ENCODE results near the gene SPSB3. TPM values are rescaled to one million over a fixed set of nuclear protein-coding genes. Genes with fewer than 3 reads are reported as not detected.

Gene SPSB3
- 10 to 100 TPM; 67.8 to 74.1 TPM for total RNA-seq

DNA sequence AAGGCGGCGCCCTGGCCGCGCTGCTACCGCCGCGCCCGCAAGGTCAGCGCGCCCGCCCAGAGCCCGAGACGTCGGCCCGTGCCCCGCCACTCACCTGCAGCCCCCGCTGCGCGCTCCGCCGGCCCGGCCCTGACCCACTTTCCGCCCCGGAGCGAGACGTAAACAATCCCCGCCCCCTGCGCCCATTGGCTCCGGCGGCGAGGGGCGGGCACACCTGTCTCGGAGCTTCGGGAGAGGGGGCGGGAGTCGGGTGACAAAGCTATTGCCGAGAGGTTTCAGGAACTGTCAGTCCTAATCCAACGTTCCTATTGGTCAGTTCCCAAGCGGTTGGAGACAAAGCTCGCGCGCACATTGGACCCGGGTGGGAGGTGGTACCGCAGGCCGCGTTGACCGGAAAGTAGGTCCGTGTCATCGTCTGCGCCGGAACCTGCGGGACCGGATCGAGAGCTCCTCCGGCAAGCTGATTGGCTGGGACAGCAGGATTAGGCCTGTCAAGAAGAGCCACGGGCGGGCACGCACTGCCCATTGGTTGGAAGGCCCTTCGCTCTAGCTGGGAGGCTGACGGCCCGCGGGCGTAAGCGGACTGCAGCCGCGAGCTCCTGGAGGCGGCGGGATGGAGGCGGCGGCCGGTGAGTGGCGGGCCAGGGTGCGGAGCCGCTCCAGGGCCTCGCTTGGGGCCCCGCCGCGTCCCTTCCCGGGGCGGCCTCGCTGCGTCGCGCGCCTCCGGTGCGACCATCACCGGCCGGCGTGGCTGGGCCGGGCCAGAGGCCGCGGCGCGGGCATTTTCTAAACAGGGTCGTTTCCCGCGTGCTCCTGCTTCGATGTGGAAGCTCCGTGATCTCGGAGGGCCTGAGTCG lies at the start of gene SPSB3, which contains the start of gene NUBP2:
TSS of gene SPSB3 (minus strand) at position 164 of the 857 bp plus-strand sequence. CDS start 1,088 bp downstream, outside the sequence.
TSS of gene NUBP2 (plus strand) at position 553 of the 857 bp plus-strand sequence. CDS start at position 614, 61 bp downstream.
- DNase-seq (peak; percentile 94), ATAC-seq (ENCODE audit: low read depth) (peak; percentile 91)
- Mint-ChIP-seq H3K27ac (peak within 1 kb of the TSS; percentile 85), H3K4me3 (peak within 1 kb of the TSS; percentile 91), H3K36me3 (peaks cover 3% of the 10 kb centered on the region), H3K4me1 (peaks cover 17% of the 10 kb centered on the region), H3K27me3 (no peaks in the 10 kb centered on the region), H3K9me3 (no peaks in the 10 kb centered on the region)
- POLR2A ChIA-PET, result interaction anchor here (0.6 to 3.7 kb wide), 18 partner anchors 9 to 1107 kb away, joined by 3 to 88 read pairs (median 6); partner anchors contain the start of genes EME2, FAHD1, HAGH and IFT140

DNA sequence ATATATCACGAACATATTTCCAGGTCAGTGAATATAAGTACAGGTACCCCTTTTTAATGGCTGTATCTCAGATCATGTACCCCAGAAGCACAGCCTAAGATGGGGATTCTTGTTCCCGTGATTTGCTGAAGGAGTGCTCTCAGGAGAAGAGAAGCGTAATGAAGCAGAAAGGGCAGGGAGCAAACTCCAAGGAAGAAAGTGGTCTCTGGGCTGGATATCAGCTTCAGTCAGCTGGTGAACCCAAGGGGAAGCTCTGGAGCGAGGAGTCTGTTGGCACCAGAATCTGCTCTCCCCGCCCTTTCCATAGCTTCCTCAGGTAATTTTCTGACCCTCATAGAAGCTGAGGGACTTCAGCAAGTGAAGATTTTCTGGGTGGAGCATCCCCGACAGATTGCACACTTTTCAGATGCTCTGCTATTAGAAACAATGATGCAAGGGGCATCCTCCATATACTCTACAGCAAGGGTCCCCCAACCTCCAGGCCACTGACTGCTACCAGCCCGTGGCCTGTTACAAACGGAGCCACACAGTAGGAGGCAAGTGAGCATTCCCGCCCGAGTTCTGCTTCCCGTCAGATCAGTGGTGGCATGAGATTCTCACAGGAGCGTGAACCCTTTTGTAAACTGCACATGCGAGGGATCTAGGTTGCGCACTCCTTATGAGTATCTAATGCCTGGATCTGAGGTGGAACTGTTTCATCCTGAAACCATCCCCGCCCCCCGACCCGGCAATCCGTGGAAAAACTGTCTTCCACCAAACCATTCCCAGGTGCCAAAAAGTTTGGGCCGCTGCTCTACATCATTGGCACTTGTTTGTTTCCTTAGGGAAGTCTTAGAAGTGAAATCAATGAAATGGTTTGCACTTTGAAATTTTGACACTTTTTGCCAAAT lies 49.1 kb upstream of the SPSB3 start:
- DNase-seq, result no peak
- Mint-ChIP-seq H3K9me3 (no peaks in the 10 kb centered on the region), H3K4me1 (peaks cover 12% of the 10 kb centered on the region), H3K4me3 (no peak overlapping the region), H3K27ac (no peak overlapping the region), H3K27me3 (no peaks in the 10 kb centered on the region), H3K36me3 (peaks cover 3% of the 10 kb centered on the region)
- no peak for ATAC-seq (ENCODE audit: low read depth)
- POLR2A ChIA-PET, result no interaction called here

DNA sequence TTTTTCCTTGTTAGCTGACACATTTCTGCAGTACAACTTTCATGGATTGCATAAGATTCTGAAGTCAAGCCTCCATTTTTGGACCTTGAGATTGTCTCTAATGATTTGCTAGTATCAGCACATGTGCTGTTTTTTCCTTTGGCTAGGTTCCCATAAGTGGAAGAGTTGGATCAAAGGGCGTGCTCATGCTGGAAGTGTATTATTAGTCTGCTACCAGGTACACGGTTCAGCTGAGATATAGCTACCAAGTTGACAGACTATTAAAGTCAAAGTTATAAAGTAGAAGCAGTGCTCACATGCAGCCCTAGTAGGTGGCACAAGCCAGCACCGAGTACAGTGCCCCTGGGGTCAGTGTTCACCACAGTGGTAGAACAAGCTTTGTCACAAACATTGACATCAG lies 47.8 kb upstream of the SPSB3 start:
- no peak for DNase-seq
- Mint-ChIP-seq H3K4me1 (peaks cover 15% of the 10 kb centered on the region), H3K36me3 (peaks cover 3% of the 10 kb centered on the region), H3K9me3 (no peaks in the 10 kb centered on the region), H3K4me3 (no peak overlapping the region), H3K27ac (no peak overlapping the region), H3K27me3 (no peaks in the 10 kb centered on the region)
- ATAC-seq (ENCODE audit: low read depth), result no peak
- POLR2A ChIA-PET, result no interaction called here

DNA sequence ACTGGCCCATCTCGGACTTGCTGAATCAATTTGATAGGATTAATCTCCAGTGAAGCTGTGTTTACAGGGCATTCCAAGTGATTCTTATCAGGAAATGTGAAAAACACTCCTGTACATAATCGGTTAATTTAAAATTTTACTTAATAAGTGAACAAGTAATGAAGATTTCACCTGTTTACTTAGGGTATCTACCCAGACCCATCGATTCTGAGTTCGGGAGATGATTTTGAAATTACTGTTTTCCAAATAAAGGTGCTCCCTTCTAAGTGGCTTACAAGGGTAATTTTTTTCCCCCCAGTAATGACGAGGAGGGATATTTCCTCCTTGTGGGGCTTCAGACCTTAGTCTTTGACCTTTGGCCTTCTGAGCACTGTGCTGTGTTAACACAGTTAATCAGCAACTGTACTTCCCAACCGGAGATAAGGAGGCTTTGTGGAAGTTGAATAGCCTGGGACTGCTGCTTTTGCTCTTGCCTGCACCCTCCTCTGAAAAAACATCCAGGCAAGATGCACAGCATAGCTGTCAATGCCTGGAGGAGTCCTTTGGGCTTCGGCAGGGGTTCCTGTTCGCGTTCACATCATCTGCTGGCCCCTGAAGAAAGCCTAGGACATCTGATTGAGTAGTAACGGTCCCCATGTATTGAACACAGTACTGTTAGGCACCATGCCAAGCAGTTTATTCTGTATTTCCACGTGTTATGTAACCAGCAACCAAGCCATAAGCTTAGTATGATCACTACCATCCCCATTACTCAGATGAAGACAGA lies 46.5 kb upstream of the SPSB3 start:
- DNase-seq (no peak), ATAC-seq (ENCODE audit: low read depth) (no peak)
- Mint-ChIP-seq H3K4me3 (no peak overlapping the region), H3K9me3 (no peaks in the 10 kb centered on the region), H3K36me3 (peaks cover 3% of the 10 kb centered on the region), H3K4me1 (peaks cover 18% of the 10 kb centered on the region), H3K27ac (no peak overlapping the region), H3K27me3 (no peaks in the 10 kb centered on the region)
- POLR2A ChIA-PET, result no interaction called here

DNA sequence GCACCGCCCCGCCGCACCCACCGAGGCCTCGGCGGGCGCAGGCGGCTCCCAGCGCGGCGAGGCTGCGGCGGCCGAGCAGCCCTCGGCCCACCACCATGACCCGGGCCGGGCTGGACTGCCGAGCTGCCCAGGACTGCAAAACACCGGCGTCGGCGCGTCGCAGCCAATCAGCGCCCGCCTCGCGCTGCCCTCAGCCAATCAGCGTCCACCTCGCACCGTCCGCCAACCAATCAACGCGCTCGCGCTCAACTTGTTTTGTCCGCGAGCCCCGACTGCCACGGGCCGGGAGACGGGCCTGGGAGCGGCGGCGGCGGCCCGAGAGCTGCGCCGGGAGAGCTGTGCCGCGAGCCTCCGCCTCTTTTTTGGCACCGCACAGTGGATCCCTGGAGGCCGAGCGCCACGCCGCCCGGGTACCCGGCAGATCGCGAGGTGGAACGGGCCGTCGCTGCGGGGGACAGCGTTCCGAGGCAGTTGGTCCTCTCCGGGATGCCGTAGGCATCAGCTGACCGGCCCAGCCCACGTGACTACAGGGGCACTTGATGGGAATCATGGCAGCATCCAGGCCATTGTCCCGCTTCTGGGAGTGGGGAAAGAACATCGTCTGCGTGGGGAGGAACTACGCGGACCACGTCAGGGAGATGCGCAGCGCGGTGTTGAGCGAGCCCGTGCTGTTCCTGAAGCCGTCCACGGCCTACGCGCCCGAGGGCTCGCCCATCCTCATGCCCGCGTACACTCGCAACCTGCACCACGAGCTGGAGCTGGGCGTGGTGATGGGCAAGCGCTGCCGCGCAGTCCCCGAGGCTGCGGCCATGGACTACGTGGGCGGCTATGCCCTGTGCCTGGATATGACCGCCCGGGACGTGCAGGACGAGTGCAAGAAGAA lies 44.6 kb upstream of the SPSB3 start, which contains the start of the genes FAHD1 and HAGH:
TSS of gene FAHD1 (plus strand) at position 516 of the 883 bp plus-strand sequence. CDS start at position 549, 33 bp downstream.
TSS of gene HAGH (minus strand) at position 135 of the 883 bp plus-strand sequence. CDS start at position 97, 38 bp downstream.
- H3K36me3 Mint-ChIP-seq, result peaks cover 3% of the 10 kb centered on the region
- H3K4me1 Mint-ChIP-seq, result peaks cover 18% of the 10 kb centered on the region
- POLR2A ChIA-PET, result interaction anchor here (0.6 to 2.6 kb wide), 7 partner anchors 10 to 406 kb away, joined by 3 to 15 read pairs (median 6); partner anchors contain the start of genes EME2, MAPK8IP3, MRPS34 and NUBP2
- DNase-seq (peak; percentile 95), ATAC-seq (ENCODE audit: low read depth) (peak; percentile 87)
- H3K27me3 Mint-ChIP-seq, result no peaks in the 10 kb centered on the region
- H3K4me3 Mint-ChIP-seq, result peak within 1 kb of the TSS; percentile 94
- H3K27ac Mint-ChIP-seq, result peak within 1 kb of the TSS; percentile 88
- no peaks in the 10 kb centered on the region for H3K9me3 Mint-ChIP-seq

DNA sequence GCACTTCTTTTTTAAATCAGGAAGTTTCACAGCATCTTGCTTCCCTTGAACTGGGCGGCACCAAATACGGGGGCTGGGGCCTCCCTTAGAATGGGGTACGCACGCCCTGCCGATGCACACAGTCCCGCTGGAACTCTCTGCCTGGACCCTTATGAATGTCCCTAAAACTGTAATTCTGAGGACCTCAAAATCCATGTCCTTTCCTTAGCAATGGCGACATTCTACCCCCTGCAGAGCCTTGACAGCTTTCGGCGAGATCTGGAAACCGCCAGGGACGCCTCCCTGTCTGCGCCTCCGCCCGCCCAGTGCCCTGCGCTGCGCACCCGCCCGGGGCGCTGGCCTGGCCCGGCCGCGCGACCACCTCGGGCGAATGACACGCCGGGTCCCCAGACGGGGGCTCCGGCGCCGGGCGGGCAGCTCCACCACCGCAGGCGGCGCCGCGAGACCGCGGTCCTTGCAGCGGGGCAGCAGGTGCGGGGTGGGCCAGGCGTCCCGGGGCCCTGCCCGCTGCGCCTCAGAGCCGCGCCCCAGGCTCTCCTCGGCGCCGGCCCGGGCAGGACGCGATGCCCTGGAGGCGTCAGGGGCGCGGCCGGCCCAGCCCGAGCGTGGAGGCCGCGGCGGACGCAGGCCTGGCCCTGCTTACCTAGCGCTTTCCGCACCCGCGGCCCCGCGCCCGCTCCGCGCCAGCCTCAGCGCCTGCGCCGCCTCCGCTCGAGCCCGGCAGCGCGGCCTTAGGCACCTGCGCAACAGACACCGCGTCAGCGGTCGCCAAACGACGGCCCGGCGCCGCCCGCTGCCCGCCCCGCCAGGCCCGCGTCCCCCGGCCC lies 43.7 kb upstream of the SPSB3 start:
- ATAC-seq (ENCODE audit: low read depth) (peak; percentile 74), DNase-seq (no peak)
- Mint-ChIP-seq H3K27ac (peak overlapping the region; percentile 60), H3K4me3 (peak overlapping the region; percentile 81), H3K9me3 (no peaks in the 10 kb centered on the region), H3K36me3 (peaks cover 3% of the 10 kb centered on the region), H3K27me3 (no peaks in the 10 kb centered on the region), H3K4me1 (peaks cover 18% of the 10 kb centered on the region)
- POLR2A ChIA-PET, result interaction anchor here (0.5 to 2.6 kb wide), 7 partner anchors 44 to 405 kb away, joined by 3 to 15 read pairs (median 3); partner anchors contain the start of genes EME2, MAPK8IP3, MRPS34 and NUBP2

DNA sequence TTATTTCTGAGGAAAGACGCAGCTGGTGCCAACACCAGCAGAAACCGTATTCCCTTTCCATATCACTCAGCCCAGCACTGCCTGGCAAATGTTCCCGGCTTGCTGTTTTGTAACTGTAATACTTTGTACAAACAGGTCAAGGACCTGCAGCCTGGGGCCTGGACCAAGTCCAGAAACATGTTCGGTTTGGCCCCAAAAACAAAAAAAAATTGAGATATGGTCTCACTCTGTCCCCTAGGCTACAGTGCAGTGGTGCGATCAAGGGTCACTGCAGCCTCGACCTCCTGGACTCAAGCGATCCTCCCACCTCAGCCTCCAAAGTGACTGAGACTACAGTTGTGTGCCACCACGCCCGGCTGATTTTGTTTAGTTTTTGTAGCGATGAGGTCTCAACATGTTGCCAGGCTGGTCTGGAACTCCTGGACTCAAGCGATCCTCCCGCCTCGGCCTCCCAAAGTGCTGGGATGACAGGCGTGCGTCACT lies 43.1 kb upstream of the SPSB3 start:
- Mint-ChIP-seq H3K4me1 (peaks cover 18% of the 10 kb centered on the region), H3K9me3 (no peaks in the 10 kb centered on the region), H3K27ac (peak overlapping the region; percentile 60), H3K27me3 (no peaks in the 10 kb centered on the region), H3K4me3 (peak overlapping the region; percentile 81), H3K36me3 (peaks cover 1% of the 10 kb centered on the region)
- no peak for ATAC-seq (ENCODE audit: low read depth)
- POLR2A ChIA-PET, result interaction anchor here (0.5 to 2.6 kb wide), 4 partner anchors 43 to 328 kb away, joined by 3 to 15 read pairs (median 3); partner anchors contain the start of genes NUBP2 and SPSB3
- DNase-seq, result peak; percentile 21

GRCh38 chr16:1823821-1824220 lies 41.5 kb upstream of the SPSB3 start:
- Mint-ChIP-seq H3K36me3 (peaks cover 2% of the 10 kb centered on the region), H3K4me3 (no peak overlapping the region)

DNA sequence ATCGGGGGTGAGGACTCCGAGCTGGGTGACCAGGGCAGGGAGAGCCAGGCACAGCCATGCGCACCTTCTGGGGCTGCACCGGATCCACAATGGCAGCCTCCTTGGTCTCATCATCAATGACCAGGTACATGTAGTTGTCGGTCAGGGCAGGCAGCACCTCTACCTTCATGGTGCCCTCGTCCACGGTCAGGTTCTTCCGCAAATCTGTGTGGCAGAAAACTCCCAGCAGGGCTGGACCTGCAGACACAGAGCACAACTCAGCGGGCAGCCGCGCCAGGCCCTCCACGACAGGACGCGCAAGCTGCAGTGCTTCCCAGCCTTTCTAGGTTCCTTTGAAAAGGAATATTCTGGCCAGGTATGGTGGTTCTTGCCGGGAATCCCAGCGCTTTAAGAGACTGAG lies 40.4 kb upstream of the SPSB3 start:
- H3K27ac Mint-ChIP-seq, result no peak overlapping the region
- peaks cover 2% of the 10 kb centered on the region for H3K36me3 Mint-ChIP-seq
- no peaks in the 10 kb centered on the region for H3K27me3 Mint-ChIP-seq
- no peaks in the 10 kb centered on the region for H3K9me3 Mint-ChIP-seq
- no peak overlapping the region for H3K4me3 Mint-ChIP-seq
- no peak for DNase-seq
- H3K4me1 Mint-ChIP-seq, result peaks cover 9% of the 10 kb centered on the region
- no peak for ATAC-seq (ENCODE audit: low read depth)
- POLR2A ChIA-PET, result no interaction called here

More at GRCh38 chr16:1823821-1824220, 41.5 kb upstream of the SPSB3 start:
- Mint-ChIP-seq H3K27ac (no peak overlapping the region), H3K27me3 (no peaks in the 10 kb centered on the region), H3K4me1 (peaks cover 10% of the 10 kb centered on the region), H3K9me3 (no peaks in the 10 kb centered on the region)
- ATAC-seq (ENCODE audit: low read depth), result no peak
- no peak for DNase-seq
- POLR2A ChIA-PET, result no interaction called here

- POLR2A ChIA-PET, result no interaction called here
- no peaks in the 10 kb centered on the region for H3K27me3 Mint-ChIP-seq
- ATAC-seq (ENCODE audit: low read depth), result no peak
- no peak for DNase-seq
- H3K4me3 Mint-ChIP-seq, result no peak overlapping the region
- H3K36me3 Mint-ChIP-seq, result peaks cover 2% of the 10 kb centered on the region
- peaks cover 6% of the 10 kb centered on the region for H3K4me1 Mint-ChIP-seq
- H3K9me3 Mint-ChIP-seq, result no peaks in the 10 kb centered on the region
- no peak overlapping the region for H3K27ac Mint-ChIP-seq
Observed at GRCh38 chr16:1821861-1822611, 39.7 kb upstream of the SPSB3 start.
